GM19324 (cell line): ENCODE data around the gene ZNF777.
"Not testable (repeated sequence)": the region's sequence is repeated elsewhere in the genome, so short reads cannot be mapped to it uniquely, and the experiment has no call there.

Experiments
- ATAC-seq: cut with Tn5 transposase; IDR thresholded peaks from one replicate; pipeline ENCODE4 v1.9.1; 2021; ENCODE audit warnings: mild to moderate bottlenecking, moderate library complexity; ENCODE audit not compliant: unreplicated experiment, low FRiP score

ZNF777 gene

GRCh38 chr7:149422162-149422913 is 38.5 kb downstream of the ZNF777 start:
- peak; percentile 95 for ATAC-seq

GRCh38 chr7:149420006-149420405 is 40.9 kb downstream of the ZNF777 start:
- ATAC-seq = no peak

- ATAC-seq = no peak
These were observed 45.3 kb downstream of the ZNF777 start for GRCh38 chr7:149415391-149416071.

GRCh38 chr7:149414745-149415390 is 46.0 kb downstream of the ZNF777 start:
- ATAC-seq = no peak

- ATAC-seq = no peak
These were observed 46.7 kb downstream of the ZNF777 start for GRCh38 chr7:149414171-149414570.

GRCh38 chr7:149413083-149413482 is 47.8 kb downstream of the ZNF777 start:
- not testable (repeated sequence) for ATAC-seq

GRCh38 chr7:149409895-149410294 is 51.0 kb downstream of the ZNF777 start:
- ATAC-seq = peak; percentile 54

GRCh38 chr7:149404825-149405224 is 56.0 kb downstream of the ZNF777 start:
- no peak for ATAC-seq

GRCh38 chr7:149404396-149404795 is 56.5 kb downstream of the ZNF777 start:
- ATAC-seq = no peak

- no peak for ATAC-seq
These were observed 62.6 kb downstream of the ZNF777 start for GRCh38 chr7:149398195-149398820.

- ATAC-seq = no peak
These were observed 63.3 kb downstream of the ZNF777 start for GRCh38 chr7:149397470-149398043.

- not testable (repeated sequence) for ATAC-seq
These were observed 72.1 kb downstream of the ZNF777 start for GRCh38 chr7:149388550-149389335.

GRCh38 chr7:149386514-149386913 is 74.3 kb downstream of the ZNF777 start:
- not testable (repeated sequence) for ATAC-seq

- no peak for ATAC-seq
These were observed 75.5 kb downstream of the ZNF777 start for GRCh38 chr7:149385195-149385950.
